IMR-90 (cell line): ENCODE results near the gene KDM3B. TPM values are rescaled to one million over a fixed set of nuclear protein-coding genes. Genes with fewer than 3 reads are reported as not detected.

Source experiments
- ATAC-seq: fragments of 200-7000 bp; cut with Tn5 transposase; 2 replicates; pipeline ENCODE4 v1.9.1; 2020; ENCODE audit warnings: low read depth, mild to moderate bottlenecking, moderate library complexity
- BruUV-seq: library from RNA; stranded (reverse); fragments of 400-500 nt; replicated peaks from 2 replicates; lab custom pipeline; 2021; lab: Mats Ljungman, UMichigan
- CTCF ChIA-PET: fragments of 300-600 bp; formaldehyde crosslinking; extraction: SDS; loops from one replicate; lab custom pipeline; 2021; ENCODE audit warnings: antibody characterized with exemption; lab: Yijun Ruan, JAX
- POLR2A ChIA-PET: fragments of 300-600 bp; sonication (Branson Sonifier 250); formaldehyde crosslinking; loops from one replicate; lab custom pipeline; 2022; ENCODE audit warnings: antibody characterized with exemption; ENCODE audit not compliant: unreplicated experiment; lab: Charles Lee
- DNase-seq: peaks from one replicate; pipeline ENCODE4 v3.0.0; 2013
- H2AFZ ChIP-seq: replicated peaks from 2 replicates; pipeline ENCODE3; 2013; ENCODE audit warnings: low read length, mild to moderate bottlenecking; ENCODE audit not compliant: poor library complexity
- H2AK5ac ChIP-seq: 2 replicates; pipeline ENCODE4 v1.6.1; 2013; ENCODE audit warnings: low read depth, low read length, inconsistent platforms
- H2AK9ac ChIP-seq: replicated peaks from 2 replicates; pipeline ENCODE3; 2013; ENCODE audit warnings: mild to moderate bottlenecking, low read depth, low read length, moderate library complexity; ENCODE audit not compliant: poor library complexity
- H2BK120ac ChIP-seq: 2 replicates; pipeline ENCODE4 v1.6.1; 2013; ENCODE audit warnings: low read depth, low read length, inconsistent platforms
- H2BK15ac ChIP-seq: 3 replicates; pipeline ENCODE4 v1.6.1; 2013; ENCODE audit warnings: low read depth, low read length, inconsistent platforms
- H2BK20ac ChIP-seq: 2 replicates; pipeline ENCODE4 v1.6.1; 2013; ENCODE audit warnings: low read depth, mild to moderate bottlenecking, inconsistent platforms, low read length, moderate library complexity
- H2BK5ac ChIP-seq: 2 replicates; pipeline ENCODE4 v1.6.1; 2013; ENCODE audit warnings: mild to moderate bottlenecking, low read depth, low read length, inconsistent platforms; ENCODE audit not compliant: poor library complexity, severe bottlenecking
- H3K14ac ChIP-seq: replicated peaks from 2 replicates; pipeline ENCODE4 v1.6.1; 2013; ENCODE audit warnings: low read depth, low read length, inconsistent platforms
- H3K18ac ChIP-seq: 2 replicates; pipeline ENCODE4 v1.6.1; 2013; ENCODE audit warnings: low read depth, low read length, control low read depth
- H3K23ac ChIP-seq: 2 replicates; pipeline ENCODE4 v1.6.1; 2013; ENCODE audit warnings: low read depth, low read length, inconsistent platforms
- H3K27ac ChIP-seq: 2 replicates; pipeline ENCODE4 v1.5.1; 2013; ENCODE audit warnings: mild to moderate bottlenecking, control low read depth, low read length; ENCODE audit not compliant: insufficient read depth
- H3K27me3 ChIP-seq: 2 replicates; pipeline ENCODE4 v1.6.1; 2013; ENCODE audit warnings: low read length; ENCODE audit not compliant: control insufficient read depth, insufficient read depth
- H3K36me3 ChIP-seq: 2 replicates; pipeline ENCODE4 v1.6.1; 2013; ENCODE audit warnings: low read length, mixed read lengths; ENCODE audit not compliant: control insufficient read depth, insufficient read depth
- H3K4ac ChIP-seq: 2 replicates; pipeline ENCODE4 v1.6.1; 2013; ENCODE audit warnings: low read depth, low read length, inconsistent platforms
- H3K4me1 ChIP-seq: 2 replicates; pipeline ENCODE4 v1.6.1; 2013; ENCODE audit warnings: low read length, mixed read lengths; ENCODE audit not compliant: control insufficient read depth, insufficient read depth
- H3K4me2 ChIP-seq: 2 replicates; pipeline ENCODE4 v1.6.1; 2013; ENCODE audit warnings: low read depth, mild to moderate bottlenecking, control low read depth, low read length, moderate library complexity
- H3K4me3 ChIP-seq: 2 replicates; pipeline ENCODE4 v1.5.1; 2013; ENCODE audit warnings: low read depth, mild to moderate bottlenecking, control low read depth, low read length, moderate library complexity; ENCODE audit not compliant: insufficient read depth
- H3K56ac ChIP-seq: 2 replicates; pipeline ENCODE4 v1.6.1; 2013; ENCODE audit warnings: low read length, inconsistent platforms; ENCODE audit not compliant: insufficient read depth; ENCODE audit errors: extremely low read depth
- H3K79me1 ChIP-seq, 2 experiments: 2 replicates each; pipeline ENCODE4 v1.6.1; 2013; ENCODE audit warnings: low read length in 2 of 2, inconsistent platforms in 1 of 2, low read depth in 1 of 2
- H3K9ac ChIP-seq: 2 replicates; pipeline ENCODE4 v1.6.1; 2013; ENCODE audit warnings: low read depth, low read length, control low read depth
- H3K9me1 ChIP-seq: 2 replicates; pipeline ENCODE4 v1.6.1; 2013; ENCODE audit warnings: low read length, inconsistent platforms; ENCODE audit not compliant: insufficient read depth
- H3K9me3 ChIP-seq: 2 replicates; pipeline ENCODE4 v1.6.1; 2013; ENCODE audit warnings: low read length; ENCODE audit not compliant: control insufficient read depth, insufficient read depth
- H4K20me1 ChIP-seq: 2 replicates; pipeline ENCODE4 v1.6.1; 2013; ENCODE audit warnings: low read length, inconsistent platforms; ENCODE audit not compliant: insufficient read depth
- H4K5ac ChIP-seq: 2 replicates; pipeline ENCODE4 v1.6.1; 2013; ENCODE audit warnings: mild to moderate bottlenecking, low read depth, low read length, control low read depth
- H4K8ac ChIP-seq, 2 experiments: 2 replicates each; pipeline ENCODE4 v1.6.1; 2013; ENCODE audit warnings: low read depth in 2 of 2, low read length in 2 of 2, control low read depth in 1 of 2, inconsistent platforms in 1 of 2
- H4K91ac ChIP-seq: 2 replicates; pipeline ENCODE4 v1.6.1; 2013; ENCODE audit warnings: low read depth, low read length, inconsistent platforms; ENCODE audit not compliant: insufficient read depth
- BHLHE40 ChIP-seq: fragments of 150-350 bp; IDR thresholded peaks from 2 replicates; pipeline ENCODE4 v1.6.1; 2016; ENCODE audit warnings: mild to moderate bottlenecking, low read depth, low read length
- CEBPB ChIP-seq: IDR thresholded peaks from 2 replicates; pipeline ENCODE4 v1.6.1; 2012; ENCODE audit warnings: low read depth, low read length, improper control_type of control experiment
- CHD1 ChIP-seq: IDR thresholded peaks from 2 replicates; pipeline ENCODE4 v1.6.1; 2012; ENCODE audit warnings: low read depth, low read length, improper control_type of control experiment
- CTCF ChIP-seq: conservative IDR thresholded peaks from 2 replicates; pipeline ENCODE4 v1.5.1; 2012; ENCODE audit warnings: mild to moderate bottlenecking, low read depth, low read length, improper control_type of control experiment
- ELK1 ChIP-seq: fragments of 150-350 bp; IDR thresholded peaks from 2 replicates; pipeline ENCODE4 v1.6.1; 2016; ENCODE audit warnings: low read depth, mild to moderate bottlenecking, low read length, moderate library complexity, borderline replicate concordance
- FOS ChIP-seq: fragments of 150-350 bp; IDR thresholded peaks from 2 replicates; pipeline ENCODE4 v1.6.1; 2016; ENCODE audit warnings: low read depth, low read length
- MAFK ChIP-seq: IDR thresholded peaks from 2 replicates; pipeline ENCODE4 v1.6.1; 2012; ENCODE audit warnings: low read depth, low read length, improper control_type of control experiment
- MAZ ChIP-seq: IDR thresholded peaks from 2 replicates; pipeline ENCODE4 v1.6.1; 2012; ENCODE audit warnings: low read depth, mild to moderate bottlenecking, low read length, improper control_type of control experiment, moderate library complexity, borderline replicate concordance
- MXI1 ChIP-seq: IDR thresholded peaks from 2 replicates; pipeline ENCODE4 v1.6.1; 2012; ENCODE audit warnings: low read depth, mild to moderate bottlenecking, low read length, moderate library complexity, borderline replicate concordance
- NFE2L2 ChIP-seq: fragments of 150-350 bp; IDR thresholded peaks from 2 replicates; pipeline ENCODE4 v1.6.1; 2016; ENCODE audit warnings: low read depth, mild to moderate bottlenecking, low read length
- POLR2A ChIP-seq: IDR thresholded peaks from 2 replicates; pipeline ENCODE4 v1.6.1; 2012; ENCODE audit warnings: mild to moderate bottlenecking, low read depth, low read length
- RAD21 ChIP-seq: IDR thresholded peaks from 2 replicates; pipeline ENCODE4 v1.6.1; 2012; ENCODE audit warnings: low read length, improper control_type of control experiment
- RCOR1 ChIP-seq: IDR thresholded peaks from 2 replicates; pipeline ENCODE4 v1.6.1; 2012; ENCODE audit warnings: mild to moderate bottlenecking, low read length, improper control_type of control experiment; ENCODE audit not compliant: insufficient replicate concordance
- RFX5 ChIP-seq: IDR thresholded peaks from 2 replicates; pipeline ENCODE4 v1.8.0; 2012; ENCODE audit warnings: low read depth, mild to moderate bottlenecking, low read length, moderate library complexity
- SMC3 ChIP-seq: fragments of 150-350 bp; IDR thresholded peaks from 2 replicates; pipeline ENCODE4 v1.6.1; 2016; ENCODE audit warnings: low read depth, mild to moderate bottlenecking, antibody characterized with exemption, low read length, moderate library complexity
- USF2 ChIP-seq: fragments of 150-350 bp; IDR thresholded peaks from 2 replicates; pipeline ENCODE4 v1.6.1; 2017; ENCODE audit warnings: mild to moderate bottlenecking, antibody characterized with exemption, low read length, low read depth
- WGBS, 2 experiments: methylation state at CpG; one replicate each; pipeline versions ENCODE4 v1.1.5 to v1.1.7; 2013; ENCODE audit warnings: missing lambda C conversion rate in 2 of 2; ENCODE audit not compliant: insufficient read length in 1 of 2; ENCODE audit errors: extremely low coverage in 2 of 2; 5-methylcytosine and 5-hydroxymethylcytosine counted together
- dilution Hi-C: fragments of 300-500 bp; cut with HindIII; formaldehyde crosslinking; loops from one replicate; pipeline ENCODE4 v1.14.3; 2018; ENCODE audit warnings: low sequenced_read_pairs; ENCODE audit not compliant: unreplicated experiment
- in situ Hi-C: fragments of 300-500 bp; cut with MboI; formaldehyde crosslinking; loops from 3 replicates; pipeline ENCODE4 v1.14.3; 2019; ENCODE audit warnings: low sequenced_read_pairs, inconsistent platforms, mixed read lengths
- intact Hi-C: fragments of 100-400 bp; cut with micrococcal nuclease; formaldehyde crosslinking; loops from 2 replicates; pipeline ENCODE4 v1.10.0; 2022
- polyA plus RNA-seq, 3 experiments: library from polyadenylated mRNA; depleted of rRNA; stranded (reverse); fragments of >200 nt; gene quantifications; 2 replicates each; pipeline ENCODE4 v1.2.3, GENCODE V29; 2012; ENCODE audit warnings: low replicate concordance in 1 of 3
- total RNA-seq: library from RNA; depleted of rRNA; stranded (reverse); fragments of >200 nt; gene quantifications from 2 replicates; pipeline ENCODE4 v1.2.3, GENCODE V29; 2012

Gene KDM3B
- total and polyA plus RNA-seq, 2 of the 4 experiments (the other 2 are of a cell fraction), result 19.4 to 35.8 TPM

DNA sequence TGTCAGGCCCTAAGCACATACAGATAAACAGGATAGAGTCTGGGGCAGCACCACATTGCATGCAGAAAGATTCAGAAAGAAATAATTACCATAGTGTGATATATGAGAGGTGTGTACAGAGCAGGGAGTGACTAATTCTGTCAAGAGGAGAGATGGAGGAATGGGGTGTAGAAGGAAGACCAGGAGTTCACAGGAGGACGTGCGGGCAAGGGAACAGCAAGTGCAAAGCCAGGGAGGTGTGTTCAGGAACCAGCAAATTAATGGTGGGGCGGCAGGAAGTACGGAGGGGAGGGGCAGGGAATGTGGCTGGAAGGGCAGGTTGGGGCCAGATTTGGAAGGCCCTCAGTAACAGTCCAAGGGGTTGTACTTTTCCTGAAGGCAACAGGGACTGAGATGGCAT, 130.2 kb downstream of the KDM3B start:
- ATAC-seq, result no peak

More for the DNA sequence above, 130.2 kb downstream of the KDM3B start:
- Histone ChIP-seq H2AFZ (peak overlapping the region; percentile 62), H2AK5ac (no peak overlapping the region), H2BK120ac (no peak overlapping the region), H3K9me3 (no peaks in the 10 kb centered on the region), H4K91ac (no peak overlapping the region), H3K56ac (no peak overlapping the region), H2BK5ac (no peak overlapping the region), H3K23ac (no peak overlapping the region), H2BK15ac (no peak overlapping the region), H3K4me2 (no peak overlapping the region), H3K18ac (no peak overlapping the region), H3K4me1 (0 out of 2 replicates have a peak, but pooled peaks cover 2% of the 10 kb centered on the region), H3K4ac (no peak overlapping the region), H3K27ac (no peak overlapping the region), H3K27me3 (peaks cover 5% of the 10 kb centered on the region; the same call in 1 of the 2 replicates), H3K36me3 (no peaks in the 10 kb centered on the region), H4K20me1 (no peaks in the 10 kb centered on the region; the same call in 1 of the 2 replicates), H3K14ac (no peak overlapping the region), H2BK20ac (no peak overlapping the region), H3K9me1 (no peaks in the 10 kb centered on the region), H2AK9ac (peak overlapping the region; percentile 33), H4K5ac (no peak overlapping the region), H3K9ac (no peak overlapping the region), H3K4me3 (no peak overlapping the region), H4K8ac (no peak overlapping the region), H3K79me1 (no peaks in the 10 kb centered on the region)
- WGBS, 2 experiments, result 57% methylated on average over 4 of the region's 4 CpGs; no CpG with 5 or more reads in 1 of the 2 experiments
- TF ChIP-seq CTCF (no peak), FOS (no peak), CHD1 (no peak), MAZ (no peak), RAD21 (no peak), BHLHE40 (no peak), ELK1 (no peak), NFE2L2 (no peak), CEBPB (no peak), USF2 (no peak), MXI1 (no peak), POLR2A (no peak), MAFK (no peak), SMC3 (no peak), RCOR1 (no peak), RFX5 (no peak)
- POLR2A ChIA-PET, result no interaction called here
- BruUV-seq, result no TSS peak
- CTCF ChIA-PET, result no interaction called here
- intact Hi-C loops, result no loop called here
- no peak for DNase-seq
- dilution Hi-C loops, result no loop called here
- in situ Hi-C loops, result no loop called here
